Bronchial epithelial cell (primary cell): ENCODE results near the gene FGFR3. TPM values are rescaled to one million over a fixed set of nuclear protein-coding genes. Genes with fewer than 3 reads are reported as not detected.

Experiments
- DNase-seq: peaks from one replicate; pipeline ENCODE4 v3.0.0-alpha.2; 2010; ENCODE audit warnings: low read depth
- FAIRE-seq: peaks from 2 replicates; lab custom pipeline; 2011; peaks lifted over from hg19 to GRCh38; lab: Jason Lieb, UNC
- H3K27me3 ChIP-seq: 2 replicates; pipeline ENCODE4 v1.5.1; 2011; ENCODE audit warnings: low read length; ENCODE audit not compliant: control insufficient read depth, insufficient read depth
- H3K36me3 ChIP-seq: 2 replicates; pipeline ENCODE4 v1.5.1; 2011; ENCODE audit warnings: low read length; ENCODE audit not compliant: control insufficient read depth, insufficient read depth
- H3K4me3 ChIP-seq: 2 replicates; pipeline ENCODE4 v1.5.1; 2011; ENCODE audit warnings: mild to moderate bottlenecking, low read depth, low read length, control low read depth
- CTCF ChIP-seq: IDR thresholded peaks from 2 replicates; pipeline ENCODE4 v1.5.1; 2011; ENCODE audit warnings: mild to moderate bottlenecking, moderate library complexity, low read length, control low read depth, inconsistent platforms; ENCODE audit not compliant: insufficient read depth, severe bottlenecking
- total RNA-seq: library from RNA; depleted of rRNA; stranded (reverse); fragments of >200 nt; gene quantifications from 2 replicates; pipeline ENCODE4 v1.2.1, GENCODE V29; 2014

Gene FGFR3
- total RNA-seq, 1 donor from 2014 or later = 29.0 TPM

GRCh38 chr4:1815096-1815996 is 22.3 kb downstream of the FGFR3 start:
- FAIRE-seq = no peak
- no peak for TF ChIP-seq CTCF
- no peak for DNase-seq
- no peaks in the 10 kb centered on the region for H3K27me3 ChIP-seq
- peaks cover 31% of the 10 kb centered on the region for H3K36me3 ChIP-seq
- H3K4me3 ChIP-seq = no peak overlapping the region

GRCh38 chr4:1815997-1816860 is 23.1 kb downstream of the FGFR3 start:
- no peak overlapping the region for H3K4me3 ChIP-seq
- no peak for TF ChIP-seq CTCF
- H3K27me3 ChIP-seq = no peaks in the 10 kb centered on the region
- no peak for DNase-seq
- FAIRE-seq = no peak
- peaks cover 31% of the 10 kb centered on the region for H3K36me3 ChIP-seq

- TF ChIP-seq CTCF = no peak
- Histone ChIP-seq H3K27me3 (no peaks in the 10 kb centered on the region), H3K4me3 (no peak overlapping the region), H3K36me3 (peaks cover 52% of the 10 kb centered on the region)
- no peak for DNase-seq
- peak; percentile 47 for FAIRE-seq
Observed at GRCh38 chr4:1819284-1819683, 26.2 kb downstream of the FGFR3 start.

- TF ChIP-seq CTCF = no peak
- no peak overlapping the region for H3K4me3 ChIP-seq
- peaks cover 53% of the 10 kb centered on the region for H3K36me3 ChIP-seq
- no peak for DNase-seq
- no peak for FAIRE-seq
- no peaks in the 10 kb centered on the region for H3K27me3 ChIP-seq
Observed at GRCh38 chr4:1819816-1820215, 26.7 kb downstream of the FGFR3 start.

GRCh38 chr4:1821679-1822567 is 28.8 kb downstream of the FGFR3 start:
- Histone ChIP-seq H3K27me3 (no peaks in the 10 kb centered on the region), H3K36me3 (peaks cover 53% of the 10 kb centered on the region), H3K4me3 (no peak overlapping the region)
- no peak for TF ChIP-seq CTCF
- FAIRE-seq (no peak), DNase-seq (no peak)
